HG03039 (cell line): Measurements from ENCODE around the gene TRIM27.
"Not testable (repeated sequence)": the region's sequence is repeated elsewhere in the genome, so short reads cannot be mapped to it uniquely, and the experiment has no call there.

Experiments used
- ATAC-seq: cut with Tn5 transposase; IDR thresholded peaks from one replicate; pipeline ENCODE4 v1.9.1; 2021; ENCODE audit warnings: mild to moderate bottlenecking, moderate library complexity; ENCODE audit not compliant: unreplicated experiment

The TRIM27 gene

GRCh38 chr6:28923318-28924102 is at the start of gene TRIM27:
Gene TRIM27, minus strand, starts transcription at chr6:28923985. Its CDS starts 353 bp downstream, at chr6:28923632.
- ATAC-seq = peak; percentile 85

DNA sequence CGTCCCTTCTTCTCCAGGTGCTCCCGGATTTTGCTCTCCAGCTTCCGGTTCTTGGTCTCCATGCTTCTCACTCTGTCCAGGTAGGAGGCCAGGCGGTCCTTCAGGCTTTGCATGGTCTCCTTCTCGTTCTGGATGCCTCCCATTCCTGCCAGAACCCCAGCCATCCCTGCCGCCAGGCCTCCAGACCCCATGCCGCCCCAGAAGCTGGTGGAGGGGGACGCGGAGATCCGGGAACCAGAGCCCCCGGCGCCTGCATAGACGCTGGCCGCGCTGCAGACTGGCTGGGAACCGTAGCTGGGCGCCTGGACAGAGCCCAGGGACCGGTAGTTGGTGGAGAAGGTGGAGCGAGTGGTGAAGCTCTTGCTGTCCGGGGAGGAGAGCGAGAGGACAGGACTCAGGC is 46.3 kb upstream of the TRIM27 start:
- ATAC-seq = not testable (repeated sequence)

GRCh38 chr6:28969129-28969528 is 45.3 kb upstream of the TRIM27 start:
- ATAC-seq = no peak

DNA sequence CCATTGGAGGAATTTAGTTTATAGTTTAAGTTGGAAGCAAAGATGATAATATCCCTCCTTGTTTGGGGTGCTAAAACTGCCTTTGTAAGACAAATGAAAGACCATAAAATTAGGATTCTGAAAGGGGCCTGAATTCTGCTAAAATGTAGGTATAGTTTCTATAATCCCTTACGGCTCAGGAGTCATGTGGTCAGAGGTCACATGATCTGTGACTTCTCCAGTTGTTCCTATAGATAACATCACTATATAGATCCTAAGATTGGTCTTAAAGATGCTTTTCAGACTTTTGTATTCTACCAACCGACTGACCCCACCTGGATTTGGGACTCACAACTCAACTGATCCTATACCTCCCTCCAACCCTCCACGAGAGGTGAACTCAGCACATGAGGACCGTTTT is 44.7 kb upstream of the TRIM27 start:
- no peak for ATAC-seq

GRCh38 chr6:28965706-28966105 is 41.9 kb upstream of the TRIM27 start:
- no peak for ATAC-seq

GRCh38 chr6:28960846-28961500 is 37.2 kb upstream of the TRIM27 start:
- ATAC-seq = no peak

GRCh38 chr6:28958561-28959243 is 34.9 kb upstream of the TRIM27 start:
- ATAC-seq = not testable (repeated sequence)

- ATAC-seq = not testable (repeated sequence)
Observed at GRCh38 chr6:28957795-28958314, 34.1 kb upstream of the TRIM27 start.

- no peak for ATAC-seq
Observed at GRCh38 chr6:28956331-28956730, 32.5 kb upstream of the TRIM27 start.

DNA sequence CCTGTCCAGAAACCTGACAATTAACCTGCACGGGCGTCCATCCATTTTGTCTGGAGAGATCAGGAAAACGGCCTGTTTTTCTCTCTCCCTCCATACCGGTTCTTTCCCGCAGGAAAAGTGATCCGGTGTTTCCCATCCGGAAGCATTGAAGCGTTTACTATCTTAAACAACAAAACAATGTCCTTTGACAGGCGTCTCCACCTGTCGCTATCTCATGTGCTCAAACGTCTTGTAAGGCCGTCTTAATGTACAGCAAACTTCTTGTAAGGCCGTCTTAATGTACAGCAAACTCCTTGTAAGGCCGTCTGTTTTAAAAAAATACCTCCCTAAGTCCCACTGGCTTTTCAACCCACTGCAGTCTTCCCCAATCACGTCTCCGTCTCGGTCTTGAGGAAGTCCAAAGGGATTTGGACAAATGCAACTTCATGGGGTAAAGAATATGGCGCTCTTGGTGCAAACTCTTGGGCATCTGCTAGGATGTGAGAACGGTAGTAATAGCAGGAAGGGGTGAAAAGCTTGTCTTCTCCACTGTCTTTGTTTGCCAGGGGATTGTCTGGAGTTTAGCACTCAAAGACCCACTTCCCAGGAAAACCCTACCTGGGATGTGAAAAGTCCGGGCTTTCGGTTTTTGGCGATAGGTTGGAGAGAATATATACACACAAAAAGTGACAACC is 29.9 kb upstream of the TRIM27 start:
- no peak for ATAC-seq

- ATAC-seq = no peak
Observed at GRCh38 chr6:28953039-28953584, 29.3 kb upstream of the TRIM27 start.

DNA sequence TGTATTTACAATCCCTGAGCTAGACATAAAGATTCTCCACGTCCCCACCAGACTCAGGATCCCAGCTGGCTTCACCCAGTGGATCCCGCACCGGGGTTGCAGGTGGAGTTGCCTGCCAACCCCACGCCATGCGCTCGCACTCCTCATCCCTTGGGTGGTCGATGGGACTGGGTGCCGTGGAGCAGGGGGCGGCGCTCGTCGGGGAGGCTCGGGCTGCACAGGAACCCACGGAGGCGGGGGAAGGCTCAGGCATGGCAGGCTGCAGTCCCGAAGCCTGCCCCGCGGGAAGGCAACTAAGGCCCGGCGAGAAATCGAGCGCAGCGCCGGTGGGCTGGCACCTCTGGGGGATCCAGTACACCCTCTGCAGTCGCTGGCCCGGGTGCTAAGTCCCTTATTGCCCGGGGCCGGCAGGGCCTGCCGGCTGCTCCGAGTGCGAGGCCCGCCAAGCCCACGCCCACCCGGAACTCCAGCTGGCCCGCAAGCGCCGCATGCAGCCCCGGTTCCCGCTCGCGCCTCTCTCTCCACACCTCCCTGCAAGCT is 25.9 kb upstream of the TRIM27 start:
- ATAC-seq = not testable (repeated sequence)

- no peak for ATAC-seq
Observed at GRCh38 chr6:28948782-28949486, 25.1 kb upstream of the TRIM27 start.

- ATAC-seq = no peak
Observed at GRCh38 chr6:28947831-28948270, 24.1 kb upstream of the TRIM27 start.

GRCh38 chr6:28947067-28947765 is 23.4 kb upstream of the TRIM27 start:
- ATAC-seq = no peak

GRCh38 chr6:28945349-28945748 is 21.6 kb upstream of the TRIM27 start:
- no peak for ATAC-seq

- no peak for ATAC-seq
Observed at GRCh38 chr6:28944412-28944865, 20.7 kb upstream of the TRIM27 start.

- ATAC-seq = no peak
Observed at GRCh38 chr6:28943557-28944411, 20.0 kb upstream of the TRIM27 start.
